Tibial artery (tissue), 4 donors: ENCODE measurements around the gene TACC3.

ENCODE experiments used
- DNase-seq, 2 donors: peaks; one replicate each; pipeline ENCODE4 v3.0.0-alpha.2; 2019
- H3K27ac ChIP-seq, 2 donors: fragments of 200-600 bp; sonication (generic) in 1 of 2; 1 replicate in 1 of 2; 2 replicates in 1 of 2; pipeline ENCODE4 v1.5.1; 2018 to 2019; ENCODE audit warnings: mild to moderate bottlenecking in 1 of 2
- H3K27me3 ChIP-seq, 2 donors: fragments of 200-600 bp; sonication (generic) in 1 of 2; one replicate each; pipeline versions ENCODE4 v1.5.1 to v1.6.0; 2016 to 2019
- H3K36me3 ChIP-seq, 3 donors: fragments of 200-600 bp; sonication (generic) in 2 of 3; one replicate each; pipeline ENCODE4 v1.5.1; 2016 to 2019; ENCODE audit warnings: mild to moderate bottlenecking in 2 of 3
- H3K4me1 ChIP-seq, 4 donors: fragments of 200-600 bp; sonication (generic) in 2 of 4; 1 replicate in 3 of 4; 2 replicates in 1 of 4; pipeline ENCODE4 v1.5.1; 2016 to 2019
- H3K4me3 ChIP-seq, 2 donors: fragments of 200-600 bp; sonication (generic) in 1 of 2; 1 replicate in 1 of 2; 2 replicates in 1 of 2; pipeline ENCODE4 v1.5.1; 2018 to 2019; ENCODE audit warnings: mild to moderate bottlenecking in 2 of 2
- H3K9me3 ChIP-seq, 3 donors: fragments of 200-600 bp; sonication (generic) in 1 of 3; one replicate each; pipeline ENCODE4 v1.5.1; 2016 to 2019
- intact Hi-C: fragments of 100-400 bp; cut with DNase I; formaldehyde crosslinking; loops from one replicate; pipeline ENCODE4 v1.15.0; 2023; ENCODE audit warnings: low total_unique reads
- TF ChIP-seq, protein P1 (sequence below), 2 experiments: fragments of 200-600 bp in 1 of 2; fragments of 450-650 bp in 1 of 2; IDR thresholded peaks; one replicate each; pipeline ENCODE4 v1.5.1; 2017 to 2019; ENCODE audit warnings: antibody characterized with exemption in 2 of 2, mild to moderate bottlenecking in 1 of 2, moderate library complexity in 1 of 2

The TACC3 gene

DNA sequence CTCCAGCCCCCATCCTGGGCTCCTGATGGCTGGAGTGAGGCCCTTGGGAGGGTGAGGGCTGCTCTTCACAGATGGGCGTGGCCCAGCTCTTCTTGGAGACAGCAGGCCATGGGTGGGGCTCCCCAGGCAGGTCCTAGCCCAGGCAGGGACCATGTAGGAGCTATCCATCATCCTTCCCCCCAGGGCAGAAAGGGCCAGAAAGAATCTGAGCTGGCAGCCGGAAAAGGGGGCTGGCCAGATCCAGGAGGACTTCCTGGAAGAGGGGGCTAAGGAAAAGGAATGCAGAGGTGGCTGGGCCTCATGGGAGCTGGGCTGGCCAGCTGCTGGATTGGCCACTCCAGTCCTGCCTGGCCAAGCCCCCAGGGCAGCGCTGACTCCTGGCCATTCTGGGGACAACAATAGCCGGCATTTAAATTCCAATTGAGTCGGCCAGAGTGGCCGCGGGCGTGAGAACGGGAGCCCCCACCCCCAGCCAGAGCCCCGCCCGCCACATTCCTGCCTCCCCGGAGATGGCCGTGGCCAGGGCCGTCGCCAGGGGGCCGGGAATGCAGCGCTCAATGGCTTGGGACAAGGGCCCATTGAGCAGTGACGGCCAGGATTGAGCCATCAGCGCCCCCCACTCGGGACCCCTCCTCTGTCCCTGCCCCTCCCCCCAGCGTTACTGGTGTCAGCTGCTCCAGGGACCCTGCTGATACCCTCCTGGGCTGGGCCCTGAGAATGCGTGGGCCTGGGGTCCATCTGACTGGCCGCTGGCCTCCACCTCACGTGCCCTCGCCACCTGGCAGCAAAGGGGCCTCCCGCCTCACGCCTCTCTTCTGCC lies 56.7 kb downstream of the TACC3 start:
- Histone ChIP-seq H3K36me3 (no peaks in the 10 kb centered on the region), H3K4me1 (peaks cover 0 to 8% (median 2%) of the 10 kb centered on the region in 4 donors), H3K9me3 (no peaks in the 10 kb centered on the region), H3K27ac (no peak overlapping the region), H3K4me3 (no peak overlapping the region), H3K27me3 (peaks cover 0 to 19% of the 10 kb centered on the region in 2 donors)
- TF ChIP-seq, protein P1, sequence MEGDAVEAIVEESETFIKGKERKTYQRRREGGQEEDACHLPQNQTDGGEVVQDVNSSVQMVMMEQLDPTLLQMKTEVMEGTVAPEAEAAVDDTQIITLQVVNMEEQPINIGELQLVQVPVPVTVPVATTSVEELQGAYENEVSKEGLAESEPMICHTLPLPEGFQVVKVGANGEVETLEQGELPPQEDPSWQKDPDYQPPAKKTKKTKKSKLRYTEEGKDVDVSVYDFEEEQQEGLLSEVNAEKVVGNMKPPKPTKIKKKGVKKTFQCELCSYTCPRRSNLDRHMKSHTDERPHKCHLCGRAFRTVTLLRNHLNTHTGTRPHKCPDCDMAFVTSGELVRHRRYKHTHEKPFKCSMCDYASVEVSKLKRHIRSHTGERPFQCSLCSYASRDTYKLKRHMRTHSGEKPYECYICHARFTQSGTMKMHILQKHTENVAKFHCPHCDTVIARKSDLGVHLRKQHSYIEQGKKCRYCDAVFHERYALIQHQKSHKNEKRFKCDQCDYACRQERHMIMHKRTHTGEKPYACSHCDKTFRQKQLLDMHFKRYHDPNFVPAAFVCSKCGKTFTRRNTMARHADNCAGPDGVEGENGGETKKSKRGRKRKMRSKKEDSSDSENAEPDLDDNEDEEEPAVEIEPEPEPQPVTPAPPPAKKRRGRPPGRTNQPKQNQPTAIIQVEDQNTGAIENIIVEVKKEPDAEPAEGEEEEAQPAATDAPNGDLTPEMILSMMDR (IDR thresholded peaks at IDR 0.05): no peak
- no peak for DNase-seq
- intact Hi-C loops: no loop called here

DNA sequence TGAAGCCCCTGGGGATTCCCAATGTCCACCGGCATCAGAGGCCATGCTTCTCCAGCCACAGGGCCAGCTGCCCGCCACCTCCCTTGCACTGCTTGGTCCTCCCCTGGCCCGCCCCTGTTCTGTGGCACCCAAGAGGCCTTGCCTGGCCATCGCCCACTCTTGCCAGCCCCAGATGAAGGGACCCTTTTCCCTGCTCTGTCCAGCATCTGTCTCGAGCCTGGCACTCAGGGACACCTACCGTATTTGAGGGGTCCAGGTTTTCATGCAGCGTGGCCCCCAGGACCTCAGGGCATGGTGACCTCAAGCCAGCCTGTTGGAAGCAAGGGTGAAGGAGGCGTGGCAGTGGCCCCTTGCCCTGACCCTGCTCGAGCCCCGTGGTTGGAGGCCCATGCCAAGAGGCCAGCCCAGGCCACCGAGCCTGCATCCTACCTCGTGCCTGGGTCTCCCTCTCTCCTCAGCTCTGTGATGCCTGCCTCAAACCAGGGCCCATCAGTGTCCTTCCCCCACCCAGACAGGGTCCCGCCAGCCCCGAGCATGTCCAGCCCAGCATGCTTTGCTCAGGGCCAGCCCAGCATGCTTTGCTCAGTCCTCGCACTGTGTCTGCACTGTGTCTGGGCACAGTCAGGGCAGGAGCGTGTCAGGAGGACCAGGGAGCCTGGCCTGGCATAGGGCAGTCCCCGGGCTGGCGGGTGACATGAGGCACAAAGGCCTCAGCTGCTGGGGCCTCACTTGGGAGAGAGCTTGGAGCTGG lies 57.5 kb downstream of the TACC3 start:
- Histone ChIP-seq H3K4me3 (no peak overlapping the region), H3K27ac (no peak overlapping the region), H3K36me3 (no peaks in the 10 kb centered on the region), H3K4me1 (peaks cover 0 to 8% (median 2%) of the 10 kb centered on the region in 4 donors), H3K27me3 (peaks cover 0 to 19% of the 10 kb centered on the region in 2 donors), H3K9me3 (no peaks in the 10 kb centered on the region)
- intact Hi-C loops: no loop called here
- DNase-seq: no peak
- TF ChIP-seq, protein P1 (IDR thresholded peaks at IDR 0.05): no peak

DNA sequence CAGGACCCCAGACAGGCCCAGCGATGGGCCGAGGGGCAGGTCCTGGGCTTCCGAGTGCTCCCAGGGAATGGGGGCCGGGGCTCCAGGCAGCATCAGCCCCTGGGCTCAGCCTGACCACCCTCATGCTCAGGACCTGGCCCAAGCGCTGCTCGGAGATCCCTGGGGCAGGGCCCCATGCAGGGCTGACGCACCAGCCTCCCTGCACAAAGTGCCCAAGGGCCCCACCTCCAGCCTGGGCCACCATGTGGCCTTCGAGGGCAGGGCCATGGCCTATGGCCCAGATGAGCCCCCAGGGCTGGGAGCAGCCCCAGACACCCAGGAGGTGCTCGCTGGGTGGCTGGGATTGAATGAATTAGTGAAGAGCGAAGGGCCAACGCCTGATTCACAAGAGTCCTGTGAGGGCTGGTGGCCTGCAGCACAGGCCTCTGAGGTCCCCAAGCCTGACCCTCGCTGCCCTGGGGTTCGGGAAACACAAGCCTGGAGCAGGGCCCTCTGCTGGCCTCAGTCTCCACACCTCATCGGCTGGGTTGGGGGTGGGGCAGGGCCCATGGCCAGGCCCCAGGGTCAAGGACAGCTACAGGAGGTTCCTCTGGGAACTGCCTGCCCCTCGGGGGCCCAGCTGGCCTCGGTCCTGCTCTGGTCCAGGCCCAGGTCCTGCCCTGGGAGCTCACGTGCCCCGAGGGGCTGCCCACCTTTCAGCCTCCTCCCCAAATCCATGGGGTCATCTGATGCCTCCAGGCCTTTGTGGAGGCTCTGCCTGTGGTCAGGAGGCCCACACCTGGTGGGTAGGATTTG lies 58.5 kb downstream of the TACC3 start:
- H3K36me3 ChIP-seq: no peaks in the 10 kb centered on the region
- peaks cover 0 to 19% of the 10 kb centered on the region in 2 donors for H3K27me3 ChIP-seq
- no peak for DNase-seq
- H3K4me3 ChIP-seq: no peak overlapping the region
- no peaks in the 10 kb centered on the region for H3K9me3 ChIP-seq
- intact Hi-C loops: no loop called here
- TF ChIP-seq, protein P1 (IDR thresholded peaks at IDR 0.05): no peak
- H3K27ac ChIP-seq: no peak overlapping the region
- peaks cover 0 to 8% (median 2%) of the 10 kb centered on the region in 4 donors for H3K4me1 ChIP-seq

DNA sequence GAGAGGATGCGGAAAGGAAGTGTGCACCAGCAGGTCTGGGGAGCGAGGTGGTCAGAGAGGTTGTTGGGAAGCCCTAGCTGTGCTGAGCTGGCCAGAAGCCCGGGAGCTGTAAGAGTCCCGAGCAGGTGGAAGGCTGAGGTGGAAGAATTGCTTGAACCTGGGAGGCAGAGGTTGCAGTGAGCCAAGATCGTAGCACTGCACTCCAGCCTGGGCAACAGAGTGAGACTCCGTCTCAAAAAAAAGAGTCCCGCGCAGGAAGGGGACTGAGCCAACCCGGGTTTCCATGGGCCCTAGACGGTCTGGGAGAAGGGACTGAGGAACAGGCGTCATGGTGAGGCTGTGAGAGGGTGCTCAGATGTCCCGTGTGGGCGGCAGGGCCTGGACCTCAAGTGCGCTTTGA lies 59.1 kb downstream of the TACC3 start:
- Histone ChIP-seq H3K4me1 (peaks cover 0 to 8% (median 2%) of the 10 kb centered on the region in 4 donors), H3K36me3 (no peaks in the 10 kb centered on the region), H3K27me3 (peaks cover 0 to 19% of the 10 kb centered on the region in 2 donors), H3K9me3 (no peaks in the 10 kb centered on the region), H3K27ac (no peak overlapping the region), H3K4me3 (no peak overlapping the region)
- intact Hi-C loops: no loop called here
- TF ChIP-seq, protein P1 (IDR thresholded peaks at IDR 0.05): no peak
- DNase-seq: no peak

DNA sequence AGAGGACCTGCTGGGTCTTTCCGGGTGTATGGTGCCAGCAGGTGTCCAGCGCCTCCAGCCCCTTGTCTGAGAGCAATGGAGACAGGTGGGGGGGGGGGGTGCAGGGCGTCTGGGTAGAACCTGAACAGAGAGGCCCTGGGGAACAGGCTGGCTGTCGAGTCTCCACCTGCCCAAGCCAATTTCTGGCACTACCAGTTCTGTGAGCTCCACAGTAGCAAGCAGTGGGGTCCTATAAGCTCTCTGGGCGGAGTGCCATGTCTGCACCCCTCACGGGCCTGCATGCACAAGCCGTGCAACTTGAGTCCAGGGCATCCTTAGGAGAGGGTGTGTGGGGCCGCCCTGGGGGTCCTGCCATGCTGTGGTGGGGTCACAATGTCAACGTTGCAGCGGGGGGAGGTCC lies 61.7 kb downstream of the TACC3 start:
- intact Hi-C loops: no loop called here
- no peak overlapping the region for H3K27ac ChIP-seq
- TF ChIP-seq, protein P1 (IDR thresholded peaks at IDR 0.05): no peak
- H3K27me3 ChIP-seq: peaks cover 0 to 36% of the 10 kb centered on the region in 2 donors
- H3K4me1 ChIP-seq: peaks cover 0 to 9% (median 4%) of the 10 kb centered on the region in 4 donors
- no peak for DNase-seq
- no peaks in the 10 kb centered on the region for H3K9me3 ChIP-seq
- no peak overlapping the region for H3K4me3 ChIP-seq
- no peaks in the 10 kb centered on the region for H3K36me3 ChIP-seq
